Type B pancreatic cell (in vitro differentiated cells): ENCODE measurements around the gene NLRP10. TPM values are rescaled to one million over a fixed set of nuclear protein-coding genes. Genes with fewer than 3 reads are reported as not detected.

Source experiments
- DNase-seq: peaks from one replicate; pipeline ENCODE4 v3.0.0; 2021; ENCODE audit warnings: mixed read lengths; ENCODE audit not compliant: unreplicated experiment; ENCODE audit errors: extremely low spot score
- H3K27ac Mint-ChIP-seq: 2 replicates; pipeline ENCODE4 v1.8.0; 2021; ENCODE audit warnings: mild to moderate bottlenecking, mixed read lengths
- H3K27me3 Mint-ChIP-seq: 2 replicates; pipeline ENCODE4 v1.8.0; 2021; ENCODE audit warnings: mixed read lengths
- H3K36me3 Mint-ChIP-seq: 2 replicates; pipeline ENCODE4 v1.8.0; 2021; ENCODE audit warnings: mixed read lengths
- H3K4me1 Mint-ChIP-seq: one replicate; pipeline ENCODE4 v1.8.0; 2021; ENCODE audit warnings: mixed read lengths; ENCODE audit not compliant: unreplicated experiment
- H3K4me3 Mint-ChIP-seq: 2 replicates; pipeline ENCODE4 v1.8.0; 2021; ENCODE audit warnings: mild to moderate bottlenecking, mixed read lengths
- H3K9me3 Mint-ChIP-seq: 2 replicates; pipeline ENCODE4 v1.8.0; 2021; ENCODE audit warnings: mixed read lengths
- total RNA-seq: library from RNA; stranded (reverse); gene quantifications from 2 replicates; pipeline ENCODE4 v1.2.1, GENCODE V29; 2021; ENCODE audit warnings: low replicate concordance
- TF ChIP-seq, protein P1 (sequence below): fragments of 200-600 bp; sonication (generic); conservative IDR thresholded peaks from 2 replicates; pipeline ENCODE4 v1.5.0; 2021; ENCODE audit warnings: antibody characterized with exemption, mild to moderate bottlenecking

The NLRP10 gene
- total RNA-seq, 1 donor from 2014 or later: not detected

DNA sequence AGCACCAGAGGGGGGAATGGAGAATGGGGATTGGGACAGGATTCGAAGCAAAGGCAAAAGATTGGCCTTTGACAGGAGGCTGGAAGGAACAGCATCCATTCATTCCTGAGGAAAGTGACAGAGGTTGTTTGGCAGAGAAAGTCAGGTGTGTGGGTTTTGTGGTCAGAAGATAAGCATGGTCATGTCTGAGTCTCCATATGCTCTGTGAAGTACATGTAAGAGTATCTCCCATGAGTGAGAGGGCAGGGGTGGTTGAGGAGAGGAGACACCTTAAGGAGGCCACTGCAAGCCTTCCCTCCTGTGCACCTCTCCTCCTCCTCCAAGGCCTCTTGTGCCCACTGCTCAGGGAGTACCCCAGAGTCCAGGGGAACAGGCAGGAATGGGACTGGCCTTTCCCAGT lies 1.9 kb upstream of the NLRP10 start:
- DNase-seq: no peak
- TF ChIP-seq, protein P1, sequence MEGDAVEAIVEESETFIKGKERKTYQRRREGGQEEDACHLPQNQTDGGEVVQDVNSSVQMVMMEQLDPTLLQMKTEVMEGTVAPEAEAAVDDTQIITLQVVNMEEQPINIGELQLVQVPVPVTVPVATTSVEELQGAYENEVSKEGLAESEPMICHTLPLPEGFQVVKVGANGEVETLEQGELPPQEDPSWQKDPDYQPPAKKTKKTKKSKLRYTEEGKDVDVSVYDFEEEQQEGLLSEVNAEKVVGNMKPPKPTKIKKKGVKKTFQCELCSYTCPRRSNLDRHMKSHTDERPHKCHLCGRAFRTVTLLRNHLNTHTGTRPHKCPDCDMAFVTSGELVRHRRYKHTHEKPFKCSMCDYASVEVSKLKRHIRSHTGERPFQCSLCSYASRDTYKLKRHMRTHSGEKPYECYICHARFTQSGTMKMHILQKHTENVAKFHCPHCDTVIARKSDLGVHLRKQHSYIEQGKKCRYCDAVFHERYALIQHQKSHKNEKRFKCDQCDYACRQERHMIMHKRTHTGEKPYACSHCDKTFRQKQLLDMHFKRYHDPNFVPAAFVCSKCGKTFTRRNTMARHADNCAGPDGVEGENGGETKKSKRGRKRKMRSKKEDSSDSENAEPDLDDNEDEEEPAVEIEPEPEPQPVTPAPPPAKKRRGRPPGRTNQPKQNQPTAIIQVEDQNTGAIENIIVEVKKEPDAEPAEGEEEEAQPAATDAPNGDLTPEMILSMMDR: no peak
- Mint-ChIP-seq H3K4me3 (no peak overlapping the region), H3K9me3 (no peaks in the 10 kb centered on the region), H3K27me3 (peaks cover 10% of the 10 kb centered on the region), H3K4me1 (no peaks in the 10 kb centered on the region), H3K36me3 (no peaks in the 10 kb centered on the region), H3K27ac (no peak overlapping the region)

- Mint-ChIP-seq H3K27ac (no peak overlapping the region), H3K4me1 (no peaks in the 10 kb centered on the region), H3K36me3 (no peaks in the 10 kb centered on the region), H3K27me3 (peaks cover 14% of the 10 kb centered on the region), H3K9me3 (no peaks in the 10 kb centered on the region), H3K4me3 (no peak overlapping the region)
- TF ChIP-seq, protein P1: no peak
- no peak for DNase-seq
These were observed 374 bp downstream of the NLRP10 start for GRCh38 chr11:7964873-7965272.

- peaks cover 14% of the 10 kb centered on the region for H3K27me3 Mint-ChIP-seq
- H3K9me3 Mint-ChIP-seq: no peaks in the 10 kb centered on the region
- H3K27ac Mint-ChIP-seq: no peak overlapping the region
- no peak overlapping the region for H3K4me3 Mint-ChIP-seq
- DNase-seq: no peak
- H3K4me1 Mint-ChIP-seq: no peaks in the 10 kb centered on the region
- no peaks in the 10 kb centered on the region for H3K36me3 Mint-ChIP-seq
- TF ChIP-seq, protein P1: no peak
These were observed 986 bp downstream of the NLRP10 start for GRCh38 chr11:7964261-7964660.

DNA sequence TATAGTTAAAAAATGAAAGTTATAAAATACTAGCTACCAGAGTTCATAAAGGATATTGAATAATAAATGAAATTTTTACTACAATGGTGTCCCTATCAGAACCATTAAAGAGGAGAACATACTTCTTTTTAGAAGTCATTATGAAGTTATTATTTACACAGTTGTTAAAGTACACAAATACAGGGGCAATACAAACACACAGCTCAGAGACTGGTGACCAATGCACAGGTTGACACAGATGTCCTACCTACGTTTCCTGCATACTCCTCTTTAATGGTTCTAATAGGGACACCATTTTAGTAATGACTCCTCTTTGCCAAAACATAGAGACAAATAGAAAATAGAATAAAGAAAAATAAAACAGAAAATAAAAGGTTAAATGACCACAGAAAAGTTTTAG lies 10.1 kb downstream of the NLRP10 start:
- H3K36me3 Mint-ChIP-seq: no peaks in the 10 kb centered on the region
- H3K9me3 Mint-ChIP-seq: no peaks in the 10 kb centered on the region
- TF ChIP-seq, protein P1: no peak
- no peak for DNase-seq
- no peak overlapping the region for H3K4me3 Mint-ChIP-seq
- H3K27me3 Mint-ChIP-seq: peaks cover 3% of the 10 kb centered on the region
- H3K27ac Mint-ChIP-seq: no peak overlapping the region
- no peaks in the 10 kb centered on the region for H3K4me1 Mint-ChIP-seq

GRCh38 chr11:7949934-7950333 lies 15.3 kb downstream of the NLRP10 start:
- Mint-ChIP-seq H3K27me3 (peaks cover 3% of the 10 kb centered on the region), H3K4me3 (no peak overlapping the region), H3K4me1 (no peaks in the 10 kb centered on the region), H3K36me3 (no peaks in the 10 kb centered on the region), H3K27ac (no peak overlapping the region), H3K9me3 (no peaks in the 10 kb centered on the region)
- no peak for DNase-seq
- TF ChIP-seq, protein P1: no peak

DNA sequence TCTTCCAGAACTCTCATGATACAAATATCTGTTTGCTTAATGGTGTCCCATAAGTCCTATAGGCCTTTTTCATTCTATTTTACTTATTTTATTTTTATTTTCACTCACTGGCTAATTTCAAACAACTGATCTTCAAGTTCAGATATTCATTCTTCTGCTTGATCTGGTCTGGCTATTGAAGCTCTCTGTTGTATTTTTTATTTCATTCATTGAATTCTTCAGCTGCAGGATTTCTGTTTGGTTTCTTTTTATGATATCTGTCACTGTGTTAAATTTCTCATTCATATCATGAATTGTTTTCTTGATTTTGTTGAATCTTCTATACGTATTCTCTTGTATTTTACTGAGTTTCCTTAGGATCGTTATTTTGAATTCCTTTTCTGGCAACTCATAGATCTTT lies 21.1 kb downstream of the NLRP10 start:
- peaks cover 8% of the 10 kb centered on the region for H3K27me3 Mint-ChIP-seq
- no peaks in the 10 kb centered on the region for H3K4me1 Mint-ChIP-seq
- no peaks in the 10 kb centered on the region for H3K36me3 Mint-ChIP-seq
- H3K4me3 Mint-ChIP-seq: no peak overlapping the region
- no peak for DNase-seq
- TF ChIP-seq, protein P1: no peak
- H3K27ac Mint-ChIP-seq: no peak overlapping the region
- H3K9me3 Mint-ChIP-seq: peaks cover 9% of the 10 kb centered on the region
